ENCODE data around the gene MINDY4B.

MINDY4B gene

DNA sequence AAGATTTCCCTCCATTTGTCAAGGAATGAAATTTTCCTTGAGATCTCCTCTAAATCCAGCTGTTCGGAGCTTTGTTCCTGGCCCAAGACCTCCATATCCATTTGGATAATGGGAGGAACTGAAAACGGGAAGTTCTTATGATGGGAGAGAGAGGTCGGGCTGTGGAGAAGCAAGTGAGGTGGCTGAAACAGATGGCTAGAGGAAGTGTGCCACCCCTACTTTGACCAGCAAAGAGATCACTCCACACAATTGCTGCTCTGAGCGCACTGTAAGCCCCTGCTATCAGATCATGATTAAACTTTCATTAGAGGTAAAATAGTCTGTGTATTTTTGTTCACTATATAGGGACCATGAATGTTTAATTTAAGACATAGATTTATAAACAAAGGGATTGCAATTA, at the start of gene MINDY4B:
TSS of gene MINDY4B (minus strand) at position 101 of the 400 bp plus-strand sequence. CDS start at position 101, 0 bp downstream.
- DNase-seq: no peak

DNA sequence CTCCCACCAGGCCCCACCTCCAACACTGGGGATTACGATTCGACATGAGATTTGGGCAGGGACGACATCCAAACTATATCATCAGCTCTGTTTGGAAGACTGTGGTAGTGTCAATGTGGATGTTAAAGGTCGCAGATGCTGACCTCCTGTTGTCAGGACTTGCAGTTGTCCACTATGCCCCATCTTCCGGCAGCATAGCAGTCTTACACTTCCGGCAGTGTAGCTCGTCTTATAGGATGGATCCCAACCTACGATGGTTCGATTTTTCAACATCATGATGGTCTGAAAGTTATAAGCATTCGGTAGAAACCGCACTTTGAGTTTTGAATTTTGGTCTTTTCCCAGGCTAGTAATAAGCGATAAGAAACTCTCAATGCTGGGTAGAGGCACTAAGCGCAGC, 46.7 kb upstream of the MINDY4B start:
- no peak for DNase-seq

GRCh38 chr3:150945226-150946032, 40.2 kb upstream of the MINDY4B start:
- no peak for DNase-seq

DNA sequence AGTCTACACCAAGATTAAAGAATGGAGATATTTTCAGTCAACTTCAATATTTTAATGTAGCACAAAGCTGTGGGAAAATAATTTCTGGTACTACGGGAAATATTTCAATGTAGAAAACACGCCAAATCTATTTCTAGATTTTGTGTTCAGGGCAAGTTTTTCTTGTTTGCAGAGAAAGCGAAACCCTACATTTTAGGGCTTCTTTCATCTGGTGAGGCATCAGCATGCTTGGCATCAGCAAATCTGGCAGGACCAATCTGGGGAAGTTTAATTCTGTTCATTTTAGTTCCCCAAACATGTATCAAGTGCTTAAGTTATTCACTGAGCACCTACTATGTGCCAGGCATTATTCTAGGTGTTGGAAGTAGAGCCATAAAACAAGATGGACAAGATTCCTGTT, 37.0 kb upstream of the MINDY4B start:
- DNase-seq: no peak

DNA sequence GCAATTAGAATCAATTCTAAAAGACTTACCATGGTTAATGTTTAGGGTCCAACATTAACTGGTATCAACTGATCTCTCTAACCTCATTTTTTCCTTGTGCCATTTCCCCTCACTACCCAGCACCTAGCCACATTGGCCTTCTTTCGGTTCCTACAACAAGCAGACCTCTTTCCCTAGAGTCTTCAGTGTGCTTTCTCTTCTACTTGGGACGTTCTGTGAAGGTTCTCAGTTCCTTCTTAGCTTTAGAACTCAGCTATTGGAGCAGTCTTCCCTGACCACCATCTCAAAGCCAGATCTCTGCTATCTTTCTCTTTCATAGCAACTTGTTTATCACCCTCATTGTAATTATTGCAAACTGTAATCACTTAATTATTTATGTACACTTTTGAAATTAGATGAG, 31.5 kb upstream of the MINDY4B start:
- no peak for DNase-seq

DNA sequence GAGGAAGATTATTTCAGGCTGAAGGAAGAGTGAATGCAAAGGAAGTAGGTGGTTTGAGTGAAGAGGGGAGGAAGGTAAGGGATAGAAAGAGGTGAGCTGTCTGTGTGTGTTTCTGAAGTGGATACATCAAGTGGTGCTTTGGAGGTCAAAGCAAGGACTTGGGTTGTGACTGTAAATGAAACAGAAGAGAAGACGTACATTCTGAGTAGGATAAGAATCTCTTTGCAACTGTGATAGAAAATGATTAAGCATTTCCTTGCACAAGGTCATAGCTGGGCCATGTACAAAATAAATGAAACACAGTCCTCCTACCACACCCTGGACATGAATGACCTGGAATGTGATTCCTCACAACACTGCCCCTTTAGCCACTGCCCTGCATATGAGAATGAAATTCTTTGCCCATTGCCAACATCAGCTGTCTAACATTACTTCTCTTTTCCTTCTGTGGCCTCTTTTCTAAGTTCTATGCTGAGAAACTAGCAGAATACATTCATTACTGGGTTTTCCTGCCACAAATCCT, 28.3 kb upstream of the MINDY4B start:
- no peak for DNase-seq

DNA sequence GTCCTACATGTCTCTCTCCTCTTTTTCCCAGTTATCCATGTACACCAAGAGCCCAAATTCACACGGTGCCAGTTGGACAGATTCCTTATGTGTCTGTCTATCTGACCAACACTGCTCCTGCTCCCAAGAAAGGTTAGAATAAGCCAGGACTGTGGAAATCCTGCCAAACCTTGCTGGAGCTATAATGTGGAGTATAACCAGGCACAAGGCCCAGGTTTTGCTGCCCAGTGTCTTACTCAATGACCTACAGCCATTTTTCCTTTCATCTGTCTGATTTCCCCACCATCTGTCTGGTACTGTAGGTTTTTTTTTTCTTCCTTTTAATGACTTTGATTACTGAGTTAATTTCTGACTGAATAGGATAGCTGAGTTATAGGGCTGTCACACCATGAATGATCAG, 26.5 kb upstream of the MINDY4B start:
- no peak for DNase-seq

- DNase-seq: no peak
Observed at GRCh38 chr3:150930839-150931238, 25.6 kb upstream of the MINDY4B start.

DNA sequence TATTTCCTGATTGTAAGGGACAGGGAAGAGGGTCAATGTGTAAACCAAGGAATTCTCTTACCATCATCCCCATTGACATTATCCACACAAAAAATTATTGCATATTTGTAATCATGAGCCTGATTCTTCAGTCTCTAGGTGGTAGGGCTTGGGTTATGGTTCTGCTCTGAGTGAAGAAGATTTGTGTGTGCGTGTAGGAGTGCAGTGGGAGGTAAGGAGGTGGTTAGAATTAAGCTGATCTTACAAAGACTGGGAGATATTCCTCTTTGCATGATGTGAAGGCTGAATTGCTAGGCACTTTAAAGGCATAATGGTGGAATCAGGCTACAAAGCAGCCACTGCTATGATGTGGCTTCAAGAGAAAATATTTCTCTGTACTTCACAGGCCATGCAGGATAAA, 23.0 kb upstream of the MINDY4B start:
- DNase-seq: no peak

- no peak for DNase-seq
Observed at GRCh38 chr3:150926328-150926727, 21.1 kb upstream of the MINDY4B start.

DNA sequence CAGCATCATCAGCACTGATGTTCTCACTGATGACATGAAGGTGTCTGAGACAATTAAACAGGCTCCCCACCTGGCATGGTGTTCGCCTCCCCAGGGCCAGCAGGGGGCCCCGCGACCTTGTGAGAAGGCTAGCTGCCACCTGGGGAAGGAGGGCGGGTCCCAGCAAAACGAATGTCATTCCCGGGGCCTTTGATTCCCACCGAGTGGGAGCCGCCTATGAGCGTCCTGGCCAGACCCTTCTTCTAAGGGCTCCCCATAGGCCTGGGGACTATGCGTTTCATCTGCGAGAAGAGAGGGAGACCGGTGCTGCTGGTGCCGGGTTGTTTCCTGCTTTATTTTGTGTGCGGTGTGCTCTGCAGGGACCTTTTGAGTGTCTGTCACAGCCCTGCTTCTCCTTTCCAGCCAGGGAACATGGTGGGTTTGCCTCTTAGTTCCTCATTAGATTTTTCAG, 20.5 kb upstream of the MINDY4B start:
- DNase-seq: peak; percentile 77 to 82

DNA sequence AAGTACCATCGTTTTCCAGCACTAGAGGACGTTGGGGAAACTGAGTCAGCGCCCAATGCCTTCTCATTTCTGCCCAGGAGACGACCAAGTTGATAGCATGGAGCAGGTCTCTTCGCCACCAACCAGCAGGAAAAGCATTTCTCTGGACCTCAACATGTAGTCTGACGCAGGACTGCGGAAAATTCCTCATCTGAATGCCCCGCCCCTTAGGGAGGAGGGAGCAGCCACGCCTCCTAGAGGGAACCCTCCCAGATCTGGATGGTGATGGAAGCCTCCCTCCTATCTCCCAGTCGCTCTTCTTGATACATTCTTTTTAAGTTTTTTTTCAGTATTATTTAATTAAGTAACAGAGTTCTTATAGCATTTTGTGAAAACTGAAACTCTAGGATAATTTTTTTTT, 17.4 kb upstream of the MINDY4B start:
- no peak for DNase-seq

GRCh38 chr3:150921209-150921608, 16.0 kb upstream of the MINDY4B start:
- DNase-seq: no peak

- no peak for DNase-seq
Observed at GRCh38 chr3:150920236-150920635, 15.0 kb upstream of the MINDY4B start.

DNA sequence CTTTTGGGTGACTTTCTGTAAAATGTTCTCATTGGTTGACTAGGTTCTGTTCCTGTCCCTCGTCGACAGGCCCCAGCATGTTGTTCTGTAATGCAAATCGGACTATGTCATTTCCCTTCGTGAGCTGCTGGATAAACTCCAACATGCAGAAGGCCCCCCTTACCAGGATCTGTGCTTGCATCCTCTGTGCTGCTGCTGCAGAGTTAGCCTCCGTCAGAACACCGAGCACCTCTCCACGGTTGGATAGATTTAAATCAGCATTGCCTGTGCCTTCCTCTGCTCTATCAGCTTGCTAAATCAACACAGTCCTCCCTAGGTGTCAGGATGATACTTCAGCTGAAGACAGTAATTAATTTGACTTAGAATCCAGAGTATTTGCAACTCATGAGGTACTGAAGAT, 12.7 kb upstream of the MINDY4B start:
- DNase-seq: no peak

DNA sequence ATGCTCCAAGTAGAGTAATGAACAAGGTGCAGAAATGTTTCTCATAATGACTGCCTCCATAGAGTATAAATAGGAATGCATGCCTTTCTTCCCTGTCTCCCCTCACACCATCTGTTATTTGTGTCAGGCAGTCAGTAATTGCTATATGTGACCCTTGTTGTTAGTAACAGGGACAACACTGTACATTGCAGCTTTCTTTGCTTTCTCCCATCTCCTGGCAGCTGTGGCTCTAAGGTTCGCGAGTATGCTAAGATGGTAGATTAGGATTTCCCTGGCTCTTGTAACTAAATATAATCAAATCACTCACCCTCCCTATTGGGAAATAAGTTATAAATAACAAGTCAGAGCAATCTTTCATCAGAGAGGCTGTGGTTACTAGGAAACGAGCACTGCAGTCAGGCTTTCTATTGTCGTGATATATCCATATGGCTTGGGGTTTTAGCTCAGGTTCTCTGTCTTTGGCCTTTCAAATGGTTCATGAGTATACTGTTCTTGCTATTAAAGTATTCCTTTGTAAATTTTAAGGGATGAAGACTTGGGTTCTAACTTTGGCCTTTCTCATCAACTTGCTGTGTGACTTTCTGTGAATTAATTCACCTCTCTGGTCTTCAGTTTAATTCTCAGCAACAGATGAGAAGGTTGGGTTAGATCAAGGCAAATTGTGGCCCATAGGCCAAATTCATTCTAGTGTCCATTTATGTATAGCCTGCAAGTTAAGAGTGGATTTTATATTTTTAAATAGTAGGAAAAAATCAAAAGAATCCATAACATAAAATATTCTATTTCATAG, 8.1 kb upstream of the MINDY4B start:
- no peak for DNase-seq

GRCh38 chr3:150912501-150912900, 7.3 kb upstream of the MINDY4B start:
- no peak for DNase-seq

DNA sequence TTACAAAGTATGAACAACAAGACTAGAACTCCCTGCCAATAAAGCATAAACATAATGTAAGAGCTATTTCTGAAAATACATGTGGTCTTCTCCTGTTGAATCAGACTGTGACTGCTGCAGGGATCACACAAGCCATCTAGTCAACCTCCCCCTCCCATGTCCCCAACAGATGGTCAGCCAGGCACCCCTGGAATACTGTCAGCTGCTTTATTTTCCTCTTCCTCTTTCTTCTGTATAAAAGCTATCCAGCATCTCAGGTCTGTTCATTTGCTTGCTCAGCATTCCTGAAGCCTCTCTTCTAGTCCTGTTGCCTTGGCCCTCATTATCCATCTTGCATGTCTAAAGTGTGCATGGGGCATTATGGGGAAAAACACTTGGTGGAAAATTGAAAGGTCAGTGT, 6.5 kb upstream of the MINDY4B start:
- DNase-seq: no peak

DNA sequence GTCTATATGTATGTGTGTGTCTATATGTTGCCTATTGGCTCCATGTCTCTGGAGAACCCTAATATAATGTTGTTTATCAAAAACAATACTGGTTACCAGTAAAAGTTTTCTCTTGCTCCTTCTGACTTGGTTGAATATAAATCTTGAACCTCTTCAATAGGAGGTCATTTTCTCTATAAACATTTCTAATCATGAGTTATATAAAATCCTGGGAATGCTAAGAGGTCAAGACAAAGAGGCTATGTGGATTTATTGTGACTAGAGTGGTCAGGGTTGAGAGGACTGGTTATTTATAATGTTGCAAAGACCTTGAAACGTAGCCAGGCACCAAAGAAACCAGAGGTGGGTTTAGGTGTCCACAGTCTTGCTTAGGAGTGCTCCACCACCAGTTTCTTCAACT, 1.2 kb upstream of the MINDY4B start:
- DNase-seq: no peak

GRCh38 chr3:150905746-150906145, 507 bp upstream of the MINDY4B start:
- DNase-seq: no peak

- DNase-seq: no peak
Observed at GRCh38 chr3:150902988-150903387, 2.3 kb downstream of the MINDY4B start.

DNA sequence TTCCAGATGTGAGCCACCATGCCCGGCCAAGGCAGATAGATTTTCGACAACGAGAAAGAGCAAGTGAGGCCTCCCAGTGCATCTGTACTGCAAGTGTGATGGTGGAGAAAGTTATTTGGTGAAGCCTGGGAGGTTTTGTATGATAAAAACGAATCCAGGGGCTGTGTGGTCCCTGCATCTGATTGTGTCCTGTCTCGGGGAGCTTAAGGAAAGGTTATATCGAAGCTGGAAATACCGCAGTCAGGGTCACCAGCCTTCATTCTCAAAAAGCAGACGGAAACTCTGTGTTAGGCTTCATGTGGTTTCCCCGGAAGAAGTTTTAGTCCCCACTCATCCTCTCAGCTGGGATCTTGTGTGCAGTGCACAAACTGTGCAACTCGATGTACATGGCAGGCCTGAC, 3.4 kb downstream of the MINDY4B start:
- DNase-seq: no peak

DNA sequence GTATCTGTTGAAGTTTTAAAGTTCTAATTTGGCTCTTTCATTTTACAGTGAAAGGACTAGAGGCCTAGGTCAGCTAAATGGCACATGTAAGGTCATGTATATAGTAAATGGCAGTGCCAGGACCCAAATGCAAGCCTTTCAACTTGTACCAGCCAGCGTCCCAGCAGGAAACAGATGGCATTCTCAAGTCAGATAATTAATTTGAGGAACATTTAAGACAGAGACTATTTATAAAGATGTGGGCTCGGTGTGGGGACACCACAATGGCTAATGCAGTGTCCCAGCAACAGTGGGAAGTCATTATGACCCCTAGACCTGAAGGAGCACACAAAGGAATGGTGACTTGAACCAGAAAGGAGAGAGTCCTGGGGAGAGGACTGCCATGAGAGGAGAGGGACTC, 6.1 kb downstream of the MINDY4B start:
- DNase-seq: no peak

Data from activated T-cell treated with anti-CD3 and anti-CD28 coated beads, Interleukin-2, amount 50 U/mL, for 48 hours (primary cell).